OCI-LY1 (cell line): Measurements from ENCODE around the gene MED26.

Source experiments
- H2AFZ ChIP-seq: fragments of 200-600 bp; sonication (generic), shearing (Covaris generic); 2 replicates; pipeline ENCODE4 v1.6.0; 2014; ENCODE audit warnings: antibody characterized with exemption, mild to moderate bottlenecking, low read length
- H3F3A ChIP-seq: fragments of 200-600 bp; sonication (generic), shearing (Covaris generic); 2 replicates; pipeline ENCODE4 v1.6.0; 2014; ENCODE audit warnings: mild to moderate bottlenecking, antibody characterized with exemption, low read length, moderate library complexity; ENCODE audit not compliant: insufficient read depth
- H3K27ac ChIP-seq: fragments of 200-600 bp; sonication (generic); 2 replicates; pipeline ENCODE4 v1.5.1; 2014; ENCODE audit warnings: low read length, mixed run types, mild to moderate bottlenecking, low read depth; ENCODE audit not compliant: poor library complexity, severe bottlenecking
- H3K27me3 ChIP-seq: fragments of 200-600 bp; sonication (generic); 2 replicates; pipeline ENCODE4 v1.6.0; 2014; ENCODE audit warnings: antibody characterized with exemption, mild to moderate bottlenecking, low read length, moderate library complexity; ENCODE audit not compliant: insufficient read depth
- H3K36me3 ChIP-seq: fragments of 200-600 bp; sonication (generic); 2 replicates; pipeline ENCODE4 v1.6.1; 2014; ENCODE audit warnings: mild to moderate bottlenecking, antibody characterized with exemption, low read length, moderate library complexity, mixed read lengths; ENCODE audit not compliant: insufficient read depth
- H3K4me1 ChIP-seq: fragments of 200-600 bp; sonication (generic); 2 replicates; pipeline ENCODE4 v1.5.1; 2014; ENCODE audit warnings: mild to moderate bottlenecking, low read length, moderate library complexity; ENCODE audit not compliant: insufficient read depth, severe bottlenecking
- H3K4me2 ChIP-seq: fragments of 200-600 bp; sonication (generic), shearing (Covaris generic); 2 replicates; pipeline ENCODE4 v1.6.1; 2014; ENCODE audit warnings: low read length
- H3K4me3 ChIP-seq: fragments of 200-600 bp; sonication (generic); 2 replicates; pipeline ENCODE4 v1.5.1; 2014; ENCODE audit warnings: low read length, low read depth, mild to moderate bottlenecking, mixed read lengths; ENCODE audit not compliant: poor library complexity, severe bottlenecking
- H3K79me2 ChIP-seq: fragments of 200-600 bp; shearing (Covaris generic); 2 replicates; pipeline ENCODE4 v1.6.1; 2016; ENCODE audit warnings: mixed run types, low read length, mixed read lengths; ENCODE audit not compliant: insufficient read depth
- H3K9ac ChIP-seq: fragments of 200-600 bp; sonication (generic), shearing (Covaris generic); 2 replicates; pipeline ENCODE4 v1.6.1; 2014; ENCODE audit warnings: mild to moderate bottlenecking, low read length, mixed read lengths
- H3K9me2 ChIP-seq: fragments of 200-600 bp; sonication (generic), shearing (Covaris generic); 2 replicates; pipeline ENCODE4 v1.6.1; 2014; ENCODE audit warnings: low read depth, mild to moderate bottlenecking, low read length, mixed read lengths
- H3K9me3 ChIP-seq: fragments of 200-600 bp; shearing (Covaris generic); 2 replicates; pipeline ENCODE4 v1.6.1; 2014; ENCODE audit warnings: low read length, mixed read lengths
- H4K20me1 ChIP-seq: fragments of 200-600 bp; sonication (generic), shearing (Covaris generic); 2 replicates; pipeline ENCODE4 v1.6.0; 2016; ENCODE audit warnings: mild to moderate bottlenecking, low read length; ENCODE audit not compliant: insufficient read depth
- EZH2 ChIP-seq: fragments of 200-600 bp; sonication (generic), shearing (Covaris generic); IDR thresholded peaks from 2 replicates; pipeline ENCODE4 v1.8.0; 2017; ENCODE audit warnings: borderline replicate concordance, mixed run types, mild to moderate bottlenecking, antibody characterized with exemption, low read length, moderate library complexity, mixed read lengths
- TF ChIP-seq, protein P1 (sequence below): fragments of 200-600 bp; sonication (generic), shearing (Covaris generic); IDR thresholded peaks from 2 replicates; pipeline ENCODE4 v1.5.1; 2017; ENCODE audit warnings: mild to moderate bottlenecking, antibody characterized with exemption, low read length, moderate library complexity, mixed read lengths

Gene MED26

DNA sequence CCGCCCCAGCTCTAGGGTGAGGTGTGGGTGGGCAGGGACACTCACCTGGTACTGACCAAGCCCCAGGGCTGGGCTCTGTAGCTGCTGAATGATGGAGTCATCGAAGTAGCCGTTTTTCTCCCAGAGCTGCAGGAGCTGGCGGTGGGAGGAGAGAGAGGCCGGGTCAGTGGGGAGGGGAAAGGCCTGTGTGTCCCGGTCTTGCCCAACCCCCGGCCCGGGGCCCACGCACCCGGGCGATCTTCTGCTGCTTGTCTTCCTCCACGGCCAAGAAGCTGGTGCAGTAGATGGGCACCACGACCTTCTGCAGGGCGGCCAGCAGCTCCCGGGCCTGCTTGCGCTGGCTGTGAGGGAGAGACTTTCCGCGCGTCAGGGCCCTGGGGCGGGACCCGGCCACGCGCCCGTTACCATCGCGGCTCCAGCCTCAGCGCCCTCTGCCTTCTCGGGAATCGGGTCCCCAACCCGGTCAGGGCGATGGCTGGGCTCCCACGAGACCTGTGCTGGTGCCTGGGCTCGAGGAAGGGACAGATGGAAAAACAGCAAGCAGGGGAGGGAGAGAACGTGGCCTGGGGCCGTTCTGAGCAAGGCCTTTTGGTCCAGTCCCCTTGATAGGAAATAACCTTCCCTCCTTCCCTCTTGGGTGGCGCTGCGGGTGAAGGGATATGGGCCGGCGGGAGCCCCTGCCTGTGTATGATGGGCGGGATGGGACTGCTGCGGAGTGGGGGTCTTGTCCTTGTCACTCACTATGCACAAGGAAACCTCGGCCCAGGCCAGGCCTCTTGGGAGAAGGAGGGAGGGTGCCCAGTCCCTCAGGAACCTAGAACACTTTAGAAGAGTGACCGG, 97.2 kb downstream of the MED26 start:
- TF ChIP-seq, protein P1, sequence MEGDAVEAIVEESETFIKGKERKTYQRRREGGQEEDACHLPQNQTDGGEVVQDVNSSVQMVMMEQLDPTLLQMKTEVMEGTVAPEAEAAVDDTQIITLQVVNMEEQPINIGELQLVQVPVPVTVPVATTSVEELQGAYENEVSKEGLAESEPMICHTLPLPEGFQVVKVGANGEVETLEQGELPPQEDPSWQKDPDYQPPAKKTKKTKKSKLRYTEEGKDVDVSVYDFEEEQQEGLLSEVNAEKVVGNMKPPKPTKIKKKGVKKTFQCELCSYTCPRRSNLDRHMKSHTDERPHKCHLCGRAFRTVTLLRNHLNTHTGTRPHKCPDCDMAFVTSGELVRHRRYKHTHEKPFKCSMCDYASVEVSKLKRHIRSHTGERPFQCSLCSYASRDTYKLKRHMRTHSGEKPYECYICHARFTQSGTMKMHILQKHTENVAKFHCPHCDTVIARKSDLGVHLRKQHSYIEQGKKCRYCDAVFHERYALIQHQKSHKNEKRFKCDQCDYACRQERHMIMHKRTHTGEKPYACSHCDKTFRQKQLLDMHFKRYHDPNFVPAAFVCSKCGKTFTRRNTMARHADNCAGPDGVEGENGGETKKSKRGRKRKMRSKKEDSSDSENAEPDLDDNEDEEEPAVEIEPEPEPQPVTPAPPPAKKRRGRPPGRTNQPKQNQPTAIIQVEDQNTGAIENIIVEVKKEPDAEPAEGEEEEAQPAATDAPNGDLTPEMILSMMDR = no peak
- TF ChIP-seq EZH2 = no peak
- Histone ChIP-seq H3K4me2 (no peak overlapping the region), H3K27ac (no peak overlapping the region), H3K4me1 (no peaks in the 10 kb centered on the region), H3F3A (no peaks in the 10 kb centered on the region), H3K79me2 (no peaks in the 10 kb centered on the region), H3K36me3 (peaks cover 99% of the 10 kb centered on the region), H3K27me3 (no peaks in the 10 kb centered on the region), H3K9me2 (no peaks in the 10 kb centered on the region), H2AFZ (no peak overlapping the region), H3K9me3 (no peaks in the 10 kb centered on the region), H4K20me1 (no peaks in the 10 kb centered on the region), H3K9ac (no peak overlapping the region), H3K4me3 (no peak overlapping the region)

DNA sequence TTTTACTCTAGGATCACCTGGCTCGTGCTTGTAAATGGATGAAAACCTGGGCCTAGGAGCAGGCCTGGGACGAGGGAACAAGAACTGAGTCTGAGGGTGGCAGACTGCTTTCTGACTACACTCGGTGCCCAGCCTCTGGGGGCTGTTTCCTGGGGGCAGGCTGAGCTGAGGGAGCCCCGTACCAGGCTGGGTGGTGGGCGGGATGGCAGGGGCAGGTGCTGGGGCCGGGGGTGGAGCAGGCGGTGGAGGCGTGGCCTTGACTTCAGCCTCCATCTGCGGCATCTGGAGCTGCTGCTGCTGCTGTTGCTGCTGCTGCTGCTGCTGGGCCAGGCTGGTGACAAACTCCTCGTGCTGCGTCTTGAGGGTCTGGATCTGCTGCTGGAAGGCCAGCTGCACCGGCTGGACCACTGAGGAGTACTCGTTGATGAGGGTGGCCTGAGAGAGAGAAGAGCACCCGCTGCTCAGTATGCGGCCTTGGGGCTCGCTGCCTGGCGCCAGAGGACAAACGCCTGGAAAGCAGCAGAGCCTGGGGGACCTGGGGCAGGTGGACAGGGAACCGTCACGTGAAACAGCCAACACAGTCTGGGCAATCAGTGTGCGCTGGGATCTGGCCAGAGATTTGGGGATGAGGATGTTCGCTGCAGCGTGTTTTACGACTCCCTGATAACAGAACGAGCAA, 98.4 kb downstream of the MED26 start:
- TF ChIP-seq EZH2 = no peak
- TF ChIP-seq, protein P1 = no peak
- Histone ChIP-seq H3K4me3 (no peak overlapping the region), H3K4me2 (no peak overlapping the region), H3K9ac (no peak overlapping the region), H3K4me1 (no peaks in the 10 kb centered on the region), H3K27ac (no peak overlapping the region), H4K20me1 (no peaks in the 10 kb centered on the region), H3K36me3 (peaks cover 99% of the 10 kb centered on the region), H3K9me3 (no peaks in the 10 kb centered on the region), H3K79me2 (no peaks in the 10 kb centered on the region), H3K27me3 (no peaks in the 10 kb centered on the region), H3F3A (no peaks in the 10 kb centered on the region), H3K9me2 (no peaks in the 10 kb centered on the region), H2AFZ (no peak overlapping the region)

GRCh38 chr19:16527971-16528521, 100.0 kb downstream of the MED26 start:
- H2AFZ ChIP-seq = no peak overlapping the region
- H3K9me2 ChIP-seq = no peaks in the 10 kb centered on the region
- H3F3A ChIP-seq = no peaks in the 10 kb centered on the region
- no peaks in the 10 kb centered on the region for H4K20me1 ChIP-seq
- peaks cover 96% of the 10 kb centered on the region for H3K36me3 ChIP-seq
- no peak overlapping the region for H3K27ac ChIP-seq
- no peaks in the 10 kb centered on the region for H3K9me3 ChIP-seq
- no peak overlapping the region for H3K9ac ChIP-seq
- H3K4me3 ChIP-seq = no peak overlapping the region
- H3K4me1 ChIP-seq = no peaks in the 10 kb centered on the region
- no peaks in the 10 kb centered on the region for H3K79me2 ChIP-seq
- TF ChIP-seq EZH2 = no peak
- TF ChIP-seq, protein P1 = peak; percentile 75
- no peaks in the 10 kb centered on the region for H3K27me3 ChIP-seq
- H3K4me2 ChIP-seq = no peak overlapping the region
